ENCODE measurements around the gene LY6G5B. TPM values are rescaled to one million over a fixed set of nuclear protein-coding genes. Genes with fewer than 3 reads are reported as not detected.

LY6G5B gene
- total RNA-seq, 1 donor from 2014 or later, result 0.43 TPM

Other genes with a start within 250 kb of the LY6G5B start
- gene MICB, start 171.8 kb upstream of the LY6G5B start, total RNA-seq, result 4.7 and 9.9 TPM in 2 replicates
- gene MCCD1, start 141.0 kb upstream of the LY6G5B start, total RNA-seq, result not detected in 2 replicates
- 279 and 313 TPM in 2 replicates for gene DDX39B, start 128.0 kb upstream of the LY6G5B start, total RNA-seq
- 0.21 and 1.2 TPM in 2 replicates for gene ATP6V1G2, start 123.4 kb upstream of the LY6G5B start, total RNA-seq
- gene NFKBIL1, start 122.4 kb upstream of the LY6G5B start, total RNA-seq, result 43.6 and 54.6 TPM in 2 replicates
- not detected in 2 replicates for gene LTA, start 97.7 kb upstream of the LY6G5B start, total RNA-seq
- gene TNF, start 94.4 kb upstream of the LY6G5B start, total RNA-seq, result 4.3 TPM in 1 of 2 replicates, not detected in the other
- gene LTB, start 87.6 kb upstream of the LY6G5B start, total RNA-seq, result 6.7 TPM in 1 of 2 replicates, not detected in the other
- not detected in 2 replicates for gene LST1, start 83.7 kb upstream of the LY6G5B start, total RNA-seq
- gene NCR3, start 77.0 kb upstream of the LY6G5B start, total RNA-seq, result not detected in 2 replicates
- not detected in 2 replicates for gene AIF1, start 54.7 kb upstream of the LY6G5B start, total RNA-seq
- 23.6 and 35.6 TPM in 2 replicates for gene PRRC2A, start 49.3 kb upstream of the LY6G5B start, total RNA-seq
- gene BAG6, start 17.3 kb upstream of the LY6G5B start, total RNA-seq, result 128 and 161 TPM in 2 replicates
- gene APOM, start 14.1 kb upstream of the LY6G5B start, total RNA-seq, result 0.96 and 1.3 TPM in 2 replicates
- gene C6orf47, start 9.2 kb upstream of the LY6G5B start, total RNA-seq, result 26.7 and 27.1 TPM in 2 replicates
- gene GPANK1, start 5.0 kb upstream of the LY6G5B start, total RNA-seq, result 7.0 and 12.0 TPM in 2 replicates
- 84.2 and 103 TPM in 2 replicates for gene CSNK2B, start 3.9 kb upstream of the LY6G5B start, total RNA-seq
- not detected in 2 replicates for gene LY6G5C, start 11.1 kb downstream of the LY6G5B start, total RNA-seq
- 25.2 and 40.2 TPM in 2 replicates for gene ABHD16A, start 33.3 kb downstream of the LY6G5B start, total RNA-seq
- gene LY6G6F, start 36.9 kb downstream of the LY6G5B start, total RNA-seq, result not detected in 2 replicates
- not detected in 2 replicates for gene LY6G6D, start 45.4 kb downstream of the LY6G5B start, total RNA-seq
- gene LY6G6C, start 51.8 kb downstream of the LY6G5B start, total RNA-seq, result not detected in 2 replicates
- gene MPIG6B, start 53.4 kb downstream of the LY6G5B start, total RNA-seq, result not detected in 2 replicates
- 11.5 and 45.8 TPM in 2 replicates for gene DDAH2, start 59.3 kb downstream of the LY6G5B start, total RNA-seq
- gene CLIC1, start 66.6 kb downstream of the LY6G5B start, total RNA-seq, result 454 and 1,059 TPM in 2 replicates
- 4.3 and 5.8 TPM in 2 replicates for gene MSH5, start 70.0 kb downstream of the LY6G5B start, total RNA-seq
- not detected in 2 replicates for gene SAPCD1, start 92.7 kb downstream of the LY6G5B start, total RNA-seq
- gene VWA7, start 107.4 kb downstream of the LY6G5B start, total RNA-seq, result 0.43 and 0.48 TPM in 2 replicates
- gene VARS1, start 125.8 kb downstream of the LY6G5B start, total RNA-seq, result 61.0 and 64.8 TPM in 2 replicates
- 34.2 and 39.0 TPM in 2 replicates for gene LSM2, start 137.0 kb downstream of the LY6G5B start, total RNA-seq
- 0.64 and 0.72 TPM in 2 replicates for gene HSPA1L, start 145.3 kb downstream of the LY6G5B start, total RNA-seq
- 124 and 172 TPM in 2 replicates for gene HSPA1A, start 145.6 kb downstream of the LY6G5B start, total RNA-seq
- 268 TPM in 2 replicates for gene HSPA1B, start 157.8 kb downstream of the LY6G5B start, total RNA-seq
- 70.3 and 75.4 TPM in 2 replicates for gene NEU1, start 192.8 kb downstream of the LY6G5B start, total RNA-seq
- gene SLC44A4, start 209.0 kb downstream of the LY6G5B start, total RNA-seq, result 3.8 and 8.2 TPM in 2 replicates
- 25.6 and 28.4 TPM in 2 replicates for gene EHMT2, start 227.7 kb downstream of the LY6G5B start, total RNA-seq
- 0.72 and 3.0 TPM in 2 replicates for gene ZBTB12, start 232.1 kb downstream of the LY6G5B start, total RNA-seq

Measured in tracheal epithelial cell (primary cell).